Left lung (tissue), 10 donors: ENCODE measurements around the gene CD163. TPM values are rescaled to one million over a fixed set of nuclear protein-coding genes. Genes with fewer than 3 reads are reported as not detected.

Source experiments
- ATAC-seq: fragments of 200-7000 bp; cut with Tn5 transposase; one replicate; pipeline ENCODE4 v1.9.1; 2020; ENCODE audit warnings: moderate library complexity
- DNase-seq, 4 donors: peaks; one replicate each; pipeline ENCODE4 v3.0.0-alpha.2; 2013 to 2020
- H3K27ac ChIP-seq, 2 donors: fragments of 200-600 bp; sonication (generic) in 1 of 2; one replicate each; pipeline versions ENCODE4 v1.5.0 to v1.8.0; 2020 to 2021
- H3K27me3 ChIP-seq, 2 donors: fragments of 200-600 bp; sonication (generic) in 1 of 2; one replicate each; pipeline versions ENCODE4 v1.5.0 to v1.8.0; 2020 to 2021
- H3K36me3 ChIP-seq, 2 donors: fragments of 200-600 bp; sonication (generic) in 1 of 2; one replicate each; pipeline versions ENCODE4 v1.5.0 to v1.8.0; 2020 to 2021
- H3K4me1 ChIP-seq, 2 donors: fragments of 200-600 bp; one replicate each; pipeline ENCODE4 v1.8.0; 2021
- H3K4me3 ChIP-seq, 2 donors: fragments of 200-600 bp; sonication (generic) in 1 of 2; one replicate each; pipeline versions ENCODE4 v1.5.0 to v1.8.0; 2020 to 2021; ENCODE audit warnings: mild to moderate bottlenecking in 1 of 2
- H3K9me3 ChIP-seq, 2 donors: fragments of 200-600 bp; sonication (generic) in 1 of 2; one replicate each; pipeline versions ENCODE4 v1.5.0 to v1.8.0; 2020 to 2021
- CTCF ChIP-seq, 2 donors: fragments of 200-600 bp; sonication (generic) in 1 of 2; IDR thresholded peaks; one replicate each; pipeline versions ENCODE4 v1.5.0 to v1.8.0; 2021; ENCODE audit warnings: antibody characterized with exemption in 2 of 2
- intact Hi-C, 2 donors: fragments of 100-400 bp; cut with DNase I; formaldehyde crosslinking; loops; one replicate each; pipeline versions ENCODE4 v1.11.2 to v1.14.2; 2022
- polyA plus RNA-seq, 6 donors: library from polyadenylated mRNA; unstranded; fragments of 120-200 nt; gene quantifications; one replicate each; pipeline ENCODE4 v1.2.1, GENCODE V29; 2013; ENCODE audit not compliant: insufficient read length in 6 of 6
- total RNA-seq, 2 donors: library from RNA; stranded (reverse); fragmentation: NEBNext Ultra II Directional; extraction: Animal tissue kit (Norgen Biotek cat#: 25700); gene quantifications; one replicate each; pipeline ENCODE4 v1.2.1, GENCODE V29; 2021
- donor health status: DM: no; HTN: yes; CAD: no.
- donor health status: DM: no; HTN: no; CAD: no.

The CD163 gene
- total and polyA plus RNA-seq, 8 donors = 14.1 to 1,041 (median 18.1) TPM

GRCh38 chr12:7451756-7452155 is 51.8 kb downstream of the CD163 start:
- no peak overlapping the region for H3K4me3 ChIP-seq

GRCh38 chr12:7450667-7451066 is 52.9 kb downstream of the CD163 start:
- Histone ChIP-seq H3K4me1 (no peaks in the 10 kb centered on the region), H3K4me3 (no peak overlapping the region), H3K27me3 (no peaks in the 10 kb centered on the region), H3K36me3 (no peaks in the 10 kb centered on the region), H3K9me3 (no peaks in the 10 kb centered on the region), H3K27ac (no peak overlapping the region)
- no peak for TF ChIP-seq CTCF (IDR thresholded peaks at IDR 0.05)
- intact Hi-C loops = loop anchor here in 1 of 2 donors (10.0 kb wide), 1 partner anchor 226 kb away; no protein-coding TSS in a partner anchor
- DNase-seq (no peak), ATAC-seq (no peak)

More at GRCh38 chr12:7451756-7452155, 51.8 kb downstream of the CD163 start:
- H3K27ac ChIP-seq = no peak overlapping the region
- no peaks in the 10 kb centered on the region for H3K27me3 ChIP-seq
- ATAC-seq (no peak), DNase-seq (no peak)
- intact Hi-C loops = loop anchor here in 1 of 2 donors (10.0 kb wide), 1 partner anchor 227 kb away; no protein-coding TSS in a partner anchor
- TF ChIP-seq CTCF (IDR thresholded peaks at IDR 0.05) = no peak
- H3K4me1 ChIP-seq = no peaks in the 10 kb centered on the region
- H3K9me3 ChIP-seq = no peaks in the 10 kb centered on the region
- H3K36me3 ChIP-seq = no peaks in the 10 kb centered on the region

GRCh38 chr12:7448099-7448498 is 55.5 kb downstream of the CD163 start:
- Histone ChIP-seq H3K4me1 (no peaks in the 10 kb centered on the region), H3K4me3 (no peak overlapping the region), H3K36me3 (no peaks in the 10 kb centered on the region), H3K27ac (no peak overlapping the region), H3K9me3 (no peaks in the 10 kb centered on the region), H3K27me3 (no peaks in the 10 kb centered on the region)
- TF ChIP-seq CTCF (IDR thresholded peaks at IDR 0.05) = no peak
- ATAC-seq = no peak
- no peak for DNase-seq
- intact Hi-C loops = no loop called here

- H3K4me3 ChIP-seq = no peak overlapping the region
- H3K27me3 ChIP-seq = peaks cover 9 to 28% of the 10 kb centered on the region in 2 donors
- intact Hi-C loops = no loop called here
- no peak for TF ChIP-seq CTCF (IDR thresholded peaks at IDR 0.05)
- no peak for ATAC-seq
- H3K9me3 ChIP-seq = no peaks in the 10 kb centered on the region
- DNase-seq = no peak
- H3K36me3 ChIP-seq = no peaks in the 10 kb centered on the region
- no peak overlapping the region for H3K27ac ChIP-seq
- H3K4me1 ChIP-seq = peaks cover 0 to 4% of the 10 kb centered on the region in 2 donors
Observed at GRCh38 chr12:7444537-7444936, 59.0 kb downstream of the CD163 start.

GRCh38 chr12:7444076-7444475 is 59.5 kb downstream of the CD163 start, which contains the start of gene CD163L1:
Gene CD163L1, minus strand, starts transcription at chr12:7444153. Its CDS starts 26 bp downstream, at chr12:7444127.
- no peak for DNase-seq

More at GRCh38 chr12:7444076-7444475, 59.5 kb downstream of the CD163 start, which contains the start of gene CD163L1:
- TF ChIP-seq CTCF (IDR thresholded peaks at IDR 0.05) = no peak
- Histone ChIP-seq H3K36me3 (no peaks in the 10 kb centered on the region), H3K4me1 (peaks cover 0 to 4% of the 10 kb centered on the region in 2 donors), H3K27me3 (peaks cover 9 to 33% of the 10 kb centered on the region in 2 donors), H3K9me3 (no peaks in the 10 kb centered on the region), H3K4me3 (no peak within 1 kb of the TSS), H3K27ac (no peak within 1 kb of the TSS)
- intact Hi-C loops = no loop called here
- ATAC-seq = no peak
